Measurements from ENCODE around the gene KLF11.

Gene KLF11

DNA sequence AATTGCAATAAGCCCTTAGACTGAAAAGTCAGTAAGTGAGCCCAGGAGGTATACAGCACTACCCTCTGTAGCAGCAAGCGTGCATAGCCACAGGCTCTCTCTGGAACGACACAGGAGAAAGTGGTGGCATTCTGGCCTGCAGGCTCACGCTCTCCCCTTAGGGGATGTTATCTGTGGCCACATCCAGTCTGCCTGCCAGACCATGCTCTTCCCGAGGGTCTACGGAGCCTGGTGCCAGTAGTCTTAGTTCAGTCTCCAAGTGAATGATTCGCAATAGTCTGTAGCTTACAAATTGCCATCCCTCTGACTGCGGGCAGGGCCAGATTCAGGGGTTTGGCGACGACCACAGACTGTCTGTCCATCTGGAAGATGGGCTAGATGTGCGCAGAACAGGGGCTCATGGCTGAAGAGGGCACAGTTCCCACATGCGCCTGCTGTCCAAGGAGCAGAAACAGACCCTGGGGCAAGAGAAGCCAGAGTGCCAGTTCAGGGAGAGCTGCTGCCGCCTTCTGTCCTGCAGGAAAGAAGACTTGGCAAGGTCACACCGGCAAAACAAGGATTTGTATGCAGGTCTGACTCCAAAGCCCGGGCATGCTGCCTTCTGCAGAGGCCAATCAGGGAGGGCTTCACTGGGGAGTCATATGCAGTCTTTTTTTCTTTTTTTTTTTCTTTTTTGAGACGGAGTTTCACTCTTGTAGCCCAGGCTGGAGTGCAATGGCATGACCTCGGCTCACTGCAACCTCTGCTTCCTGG, 3.5 kb upstream of the KLF11 start:
- no peak for DNase-seq (ENCODE audit: insufficient read length, low spot score)
- no peak for FAIRE-seq
- TF ChIP-seq POLR2A (IDR thresholded peaks at IDR 0.05; ENCODE audit: low read depth, low read length) (no peak), PAX5 (IDR thresholded peaks at IDR 0.05; ENCODE audit: insufficient read depth, low read length, severe bottlenecking) (no peak), SPI1 (IDR thresholded peaks at IDR 0.05; ENCODE audit: low read depth, low read length) (no peak), POLR2AphosphoS5 (IDR thresholded peaks at IDR 0.05; ENCODE audit: low read depth, low read length) (no peak), POU2F2 (IDR thresholded peaks at IDR 0.05; ENCODE audit: low read depth, low read length) (no peak), TAF1 (IDR thresholded peaks at IDR 0.05; ENCODE audit: low read depth, low read length) (no peak)

DNA sequence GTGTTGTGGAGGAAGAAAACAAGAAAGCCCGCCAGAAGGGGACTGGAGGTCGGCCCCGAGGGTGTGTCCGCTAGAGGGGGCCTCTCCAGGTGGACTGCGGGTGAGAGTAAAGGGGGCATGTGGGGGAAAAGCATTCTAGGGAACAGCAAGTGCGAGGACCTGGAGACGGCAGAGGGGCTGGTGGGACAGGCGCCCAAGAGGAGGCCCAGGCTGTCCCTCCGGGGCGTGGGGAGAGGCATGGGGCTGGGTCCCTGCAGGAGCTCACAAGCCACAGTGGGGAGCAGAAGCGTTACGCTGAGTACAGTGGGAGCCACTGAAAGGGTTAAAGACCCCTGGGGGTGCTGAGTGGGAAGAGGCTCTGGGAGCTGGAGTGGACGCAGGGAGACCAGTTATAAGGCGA, 1.6 kb upstream of the KLF11 start:
- no peak for FAIRE-seq
- DNase-seq (ENCODE audit: insufficient read length, low spot score): no peak
- TF ChIP-seq SPI1 (IDR thresholded peaks at IDR 0.05; ENCODE audit: low read depth, low read length) (no peak), TAF1 (IDR thresholded peaks at IDR 0.05; ENCODE audit: low read depth, low read length) (no peak), PAX5 (IDR thresholded peaks at IDR 0.05; ENCODE audit: insufficient read depth, low read length, severe bottlenecking) (no peak), POU2F2 (IDR thresholded peaks at IDR 0.05; ENCODE audit: low read depth, low read length) (no peak)

DNA sequence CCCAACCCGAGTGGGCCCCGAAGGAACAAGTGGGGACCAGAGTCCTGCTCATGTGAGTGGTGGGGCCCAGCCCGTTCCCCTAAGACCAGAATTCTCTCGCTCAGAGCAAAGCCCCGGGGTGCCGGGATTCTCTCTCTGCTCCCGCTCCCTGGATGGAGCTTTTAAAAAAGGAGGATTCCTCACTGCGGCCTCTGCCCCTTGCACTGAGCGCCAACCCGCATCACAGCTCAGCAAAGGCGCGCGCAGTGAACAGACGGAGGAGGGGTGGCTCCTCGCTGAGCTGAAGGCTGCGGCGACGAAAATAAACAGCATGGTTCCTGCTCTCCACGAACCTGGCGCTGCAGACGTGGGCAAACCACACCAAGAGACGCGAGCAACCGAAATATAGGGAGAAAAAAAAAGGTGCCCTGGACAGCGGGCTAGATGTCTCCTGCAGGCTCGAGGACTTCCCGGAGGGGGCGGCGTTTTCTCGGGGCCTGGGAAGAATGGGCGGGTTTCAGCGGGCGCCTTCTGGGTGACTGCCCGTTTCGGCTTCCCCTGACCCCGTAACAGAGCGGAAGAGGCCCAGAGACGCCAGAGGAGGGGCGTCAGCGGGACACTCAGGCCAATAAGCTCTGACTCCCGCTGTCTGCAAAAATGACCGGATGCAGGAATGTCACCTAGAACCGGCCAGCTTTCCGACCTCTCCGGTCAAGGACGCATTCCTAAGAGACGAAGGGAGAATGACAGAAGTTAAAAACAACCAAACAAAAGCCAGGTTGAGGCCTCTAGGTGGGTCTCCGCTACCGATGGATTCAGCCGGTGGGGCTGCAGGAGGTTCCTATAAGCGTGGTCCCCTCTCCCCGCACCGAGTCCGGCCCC, 819 bp upstream of the KLF11 start:
- no peak for DNase-seq (ENCODE audit: insufficient read length, low spot score)
- TF ChIP-seq TAF1 (IDR thresholded peaks at IDR 0.05; ENCODE audit: low read depth, low read length) (no peak), POLR2A (IDR thresholded peaks at IDR 0.05; ENCODE audit: low read depth, low read length) (no peak), POLR2AphosphoS5 (IDR thresholded peaks at IDR 0.05; ENCODE audit: low read depth, low read length) (no peak), POU2F2 (IDR thresholded peaks at IDR 0.05; ENCODE audit: low read depth, low read length) (no peak), PAX5 (IDR thresholded peaks at IDR 0.05; ENCODE audit: insufficient read depth, low read length, severe bottlenecking) (no peak), SPI1 (IDR thresholded peaks at IDR 0.05; ENCODE audit: low read depth, low read length) (no peak)
- FAIRE-seq: peak; percentile 45

DNA sequence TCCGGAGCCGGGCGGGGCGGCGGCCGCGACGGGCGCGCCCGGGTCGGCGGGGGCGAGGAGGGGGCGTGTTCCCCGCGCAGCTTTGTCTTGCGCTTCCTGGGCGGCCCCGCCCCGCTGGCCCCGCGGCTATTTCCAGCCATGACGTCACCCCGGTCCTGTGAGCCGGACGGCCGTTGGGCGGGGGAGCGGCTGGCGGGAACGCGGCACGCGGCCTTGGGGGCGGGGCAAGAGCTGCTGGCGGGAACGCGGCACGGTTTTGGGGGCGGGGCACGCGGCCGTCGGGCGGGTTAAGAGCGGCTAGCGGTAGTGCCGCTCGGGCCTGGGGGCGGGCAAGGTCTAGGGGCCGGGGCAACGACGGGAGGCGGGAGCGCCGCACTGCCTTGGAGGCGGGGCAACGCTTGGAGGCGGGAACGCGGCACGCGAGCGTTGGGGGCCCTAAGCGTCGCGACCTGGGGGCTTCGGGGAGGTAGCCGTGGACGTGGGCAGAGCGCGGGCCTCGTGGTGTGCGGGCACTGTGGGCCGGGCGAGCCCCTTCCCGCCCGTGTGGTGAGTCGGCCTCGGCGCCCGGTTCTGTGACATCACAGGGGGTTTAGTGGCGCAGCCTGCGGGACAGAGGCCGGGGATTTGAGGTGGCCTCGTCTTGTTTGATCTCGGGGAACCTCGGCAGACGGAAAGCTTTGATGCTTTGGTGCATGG, 704 bp downstream of the KLF11 start:
- FAIRE-seq (no peak), DNase-seq (ENCODE audit: insufficient read length, low spot score) (peak; percentile 74)
- TF ChIP-seq SPI1 (IDR thresholded peaks at IDR 0.05; ENCODE audit: low read depth, low read length) (no peak), PAX5 (IDR thresholded peaks at IDR 0.05; ENCODE audit: insufficient read depth, low read length, severe bottlenecking) (no peak), TAF1 (IDR thresholded peaks at IDR 0.05; ENCODE audit: low read depth, low read length) (no peak), POLR2AphosphoS5 (IDR thresholded peaks at IDR 0.05; ENCODE audit: low read depth, low read length) (no peak), POLR2A (IDR thresholded peaks at IDR 0.05; ENCODE audit: low read depth, low read length) (no peak), POU2F2 (IDR thresholded peaks at IDR 0.05; ENCODE audit: low read depth, low read length) (no peak)

DNA sequence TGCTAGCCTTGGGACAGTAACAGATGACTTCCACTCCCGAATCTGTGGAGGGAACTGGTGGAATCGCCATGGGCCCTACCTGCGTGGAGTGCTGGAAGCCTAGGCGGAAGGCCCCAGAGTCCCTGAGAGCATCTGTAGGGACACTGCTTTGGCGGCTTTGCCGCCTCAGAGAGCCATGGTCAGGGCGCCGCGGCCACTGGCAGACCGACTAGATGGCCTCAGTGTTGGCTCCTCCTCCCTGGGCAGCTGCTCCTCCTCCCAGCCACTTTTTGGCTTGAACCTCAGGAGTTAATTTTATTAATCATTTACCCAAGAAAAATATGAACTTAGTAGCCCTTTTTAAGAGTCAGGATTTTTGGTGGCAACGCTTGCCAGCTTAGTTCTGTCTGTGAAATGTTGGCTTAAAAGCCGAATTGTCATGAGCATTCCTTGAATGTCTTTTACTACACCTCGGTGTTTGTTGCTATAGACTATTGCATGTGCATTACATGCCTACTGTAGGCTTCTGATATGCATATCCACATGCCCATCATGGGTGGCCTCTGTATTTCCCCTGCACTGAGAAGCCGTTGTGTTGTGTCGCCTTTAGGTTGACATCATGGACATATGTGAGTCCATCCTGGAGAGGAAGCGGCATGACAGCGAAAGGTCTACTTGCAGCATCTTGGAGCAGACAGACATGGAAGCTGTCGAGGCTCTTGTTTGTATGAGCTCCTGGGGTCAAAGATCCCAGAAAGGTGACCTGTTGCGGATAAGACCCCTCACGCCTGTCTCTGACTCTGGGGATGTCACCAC, 2.4 kb downstream of the KLF11 start:
- no peak for TF ChIP-seq POLR2A (IDR thresholded peaks at IDR 0.05; ENCODE audit: low read depth, low read length)
- TF ChIP-seq POLR2AphosphoS5 (IDR thresholded peaks at IDR 0.05; ENCODE audit: low read depth, low read length): no peak
- no peak for TF ChIP-seq PAX5 (IDR thresholded peaks at IDR 0.05; ENCODE audit: insufficient read depth, low read length, severe bottlenecking)
- no peak for TF ChIP-seq SPI1 (IDR thresholded peaks at IDR 0.05; ENCODE audit: low read depth, low read length)
- TF ChIP-seq POU2F2 (IDR thresholded peaks at IDR 0.05; ENCODE audit: low read depth, low read length): no peak
- TF ChIP-seq TAF1 (IDR thresholded peaks at IDR 0.05; ENCODE audit: low read depth, low read length): no peak
- FAIRE-seq (no peak), DNase-seq (ENCODE audit: insufficient read length, low spot score) (no peak)

DNA sequence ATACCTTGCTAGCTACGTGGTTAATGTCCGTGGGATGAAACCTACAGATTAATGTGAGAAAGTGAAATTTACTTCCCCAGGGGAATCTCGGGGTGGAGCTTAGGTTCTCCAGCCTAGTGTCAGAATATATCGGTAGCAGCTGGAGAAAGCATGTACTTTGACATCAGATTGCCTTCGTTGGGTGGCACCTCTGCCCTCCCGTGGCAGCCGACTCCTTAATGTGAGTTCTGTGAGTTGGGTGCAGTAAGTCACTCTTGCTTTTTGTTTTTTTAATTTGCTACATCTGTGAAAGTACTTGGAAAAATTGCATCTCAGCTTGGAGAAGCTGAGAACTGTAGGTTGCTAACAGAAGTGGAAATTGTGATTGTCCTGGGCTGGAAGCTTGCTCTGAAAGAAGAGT, 3.6 kb downstream of the KLF11 start:
- TF ChIP-seq TAF1 (IDR thresholded peaks at IDR 0.05; ENCODE audit: low read depth, low read length) (no peak), POU2F2 (IDR thresholded peaks at IDR 0.05; ENCODE audit: low read depth, low read length) (no peak), PAX5 (IDR thresholded peaks at IDR 0.05; ENCODE audit: insufficient read depth, low read length, severe bottlenecking) (no peak)

DNA sequence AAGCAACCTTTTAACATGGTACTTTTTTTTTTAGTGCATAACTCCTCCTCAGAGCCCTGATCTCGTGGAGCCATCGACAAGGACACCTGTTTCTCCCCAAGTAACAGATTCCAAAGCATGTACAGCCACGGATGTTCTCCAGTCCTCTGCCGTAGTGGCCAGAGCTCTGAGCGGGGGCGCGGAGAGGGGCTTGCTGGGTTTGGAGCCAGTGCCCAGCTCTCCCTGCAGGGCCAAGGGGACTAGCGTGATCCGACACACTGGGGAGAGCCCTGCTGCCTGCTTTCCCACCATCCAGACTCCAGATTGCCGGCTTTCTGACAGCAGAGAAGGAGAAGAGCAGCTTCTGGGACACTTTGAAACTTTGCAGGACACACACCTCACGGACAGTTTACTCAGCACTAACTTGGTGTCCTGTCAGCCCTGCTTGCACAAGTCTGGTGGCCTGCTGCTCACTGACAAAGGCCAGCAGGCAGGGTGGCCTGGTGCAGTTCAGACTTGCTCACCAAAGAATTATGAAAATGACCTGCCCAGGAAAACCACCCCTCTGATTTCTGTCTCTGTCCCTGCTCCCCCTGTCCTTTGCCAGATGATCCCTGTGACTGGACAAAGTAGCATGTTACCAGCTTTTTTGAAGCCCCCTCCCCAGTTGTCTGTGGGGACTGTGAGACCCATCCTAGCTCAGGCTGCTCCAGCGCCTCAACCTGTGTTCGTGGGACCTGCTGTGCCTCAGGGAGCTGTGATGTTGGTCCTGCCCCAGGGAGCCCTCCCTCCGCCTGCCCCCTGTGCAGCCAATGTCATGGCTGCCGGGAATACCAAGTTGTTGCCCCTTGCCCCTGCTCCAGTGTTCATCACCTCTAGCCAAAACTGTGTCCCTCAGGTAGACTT, 4.5 kb downstream of the KLF11 start:
- TF ChIP-seq POLR2AphosphoS5 (IDR thresholded peaks at IDR 0.05; ENCODE audit: low read depth, low read length) (no peak), POU2F2 (IDR thresholded peaks at IDR 0.05; ENCODE audit: low read depth, low read length) (no peak), TAF1 (IDR thresholded peaks at IDR 0.05; ENCODE audit: low read depth, low read length) (no peak), POLR2A (IDR thresholded peaks at IDR 0.05; ENCODE audit: low read depth, low read length) (no peak), PAX5 (IDR thresholded peaks at IDR 0.05; ENCODE audit: insufficient read depth, low read length, severe bottlenecking) (no peak)
- DNase-seq (ENCODE audit: insufficient read length, low spot score) (no peak), FAIRE-seq (no peak)

More for the DNA sequence above, 3.6 kb downstream of the KLF11 start:
- FAIRE-seq (no peak), DNase-seq (ENCODE audit: insufficient read length, low spot score) (no peak)

All from GM12891 (cell line).